GM12878 (cell line): Measurements from ENCODE around the gene TET1. TPM values are rescaled to one million over a fixed set of nuclear protein-coding genes. Genes with fewer than 3 reads are reported as not detected.

Experiments used
- ATAC-seq: fragments of 200-7000 bp; cut with Tn5 transposase; 3 replicates; pipeline ENCODE4 v1.9.1; 2020; ENCODE audit warnings: mild to moderate bottlenecking, moderate library complexity
- BruUV-seq: library from RNA; stranded (reverse); fragments of 400-500 nt; replicated peaks from 2 replicates; lab custom pipeline; 2021; lab: Mats Ljungman, UMichigan
- CTCF ChIA-PET: fragments of 300-600 bp; sonication (Branson Sonifier 250); formaldehyde crosslinking; extraction: SDS; loops from one replicate; lab custom pipeline; 2021; ENCODE audit warnings: inconsistent platforms; lab: Yijun Ruan, JAX
- POLR2A ChIA-PET: fragments of 350-600 bp; formaldehyde crosslinking; extraction: SDS; loops from one replicate; lab custom pipeline; 2021; ENCODE audit warnings: inconsistent platforms; lab: Charles Lee
- RAD21 ChIA-PET: fragments of 300-600 bp; sonication (Branson Sonifier 250); formaldehyde crosslinking; loops from one replicate; lab custom pipeline; 2023; ENCODE audit warnings: antibody characterized with exemption; ENCODE audit not compliant: unreplicated experiment; lab: Charles Lee
- SMC1A ChIA-PET: fragments of 300-600 bp; sonication (Branson Sonifier 250); formaldehyde crosslinking; loops from one replicate; lab custom pipeline; 2023; ENCODE audit not compliant: unreplicated experiment, uncharacterized antibody; lab: Charles Lee
- DNase-seq: peaks from one replicate; pipeline ENCODE4 v3.0.0-alpha.2; 2011; ENCODE audit warnings: low read depth, low spot score
- FAIRE-seq: peaks from 3 replicates; lab custom pipeline; 2011; peaks lifted over from hg19 to GRCh38; lab: Jason Lieb, UNC
- H2AFZ ChIP-seq: 2 replicates; pipeline ENCODE4 v1.6.0; 2011; ENCODE audit warnings: low read depth, low read length, control low read depth; ENCODE audit not compliant: control insufficient read depth
- H3K27ac ChIP-seq: 2 replicates; pipeline ENCODE4 v1.5.1; 2011; ENCODE audit warnings: control low read depth; ENCODE audit not compliant: control insufficient read depth, insufficient read depth
- H3K27me3 ChIP-seq, 2 experiments: replicated peaks in 1 of 2; 2 replicates each; pipeline versions ENCODE4 v1.6.0 to v1.6.1; 2011; ENCODE audit warnings: low read length in 1 of 2; ENCODE audit not compliant: control insufficient read depth in 2 of 2, insufficient read depth in 2 of 2
- H3K36me3 ChIP-seq, 2 experiments: 2 replicates each; pipeline ENCODE4 v1.5.1; 2011; ENCODE audit warnings: low read length in 1 of 2; ENCODE audit not compliant: control insufficient read depth in 2 of 2, insufficient read depth in 2 of 2
- H3K4me1 ChIP-seq: 2 replicates; pipeline ENCODE4 v1.6.1; 2011; ENCODE audit warnings: mild to moderate bottlenecking, low read length, moderate library complexity, mixed read lengths; ENCODE audit not compliant: control insufficient read depth, insufficient read depth
- H3K4me2 ChIP-seq: 2 replicates; pipeline ENCODE4 v1.6.0; 2011; ENCODE audit warnings: control low read depth; ENCODE audit not compliant: control insufficient read depth, insufficient read depth
- H3K4me3 ChIP-seq: fragments of 200-600 bp; sonication (generic); 2 replicates; pipeline ENCODE4 v1.5.1; 2016
- H3K79me2 ChIP-seq: 2 replicates; pipeline ENCODE4 v1.6.0; 2011; ENCODE audit warnings: low read length; ENCODE audit not compliant: control insufficient read depth, insufficient read depth
- H3K9ac ChIP-seq: 2 replicates; pipeline ENCODE4 v1.8.0; 2011; ENCODE audit warnings: low read length, control low read depth, mixed read lengths; ENCODE audit not compliant: control insufficient read depth, insufficient read depth
- H3K9me3 ChIP-seq: replicated peaks from 3 replicates; pipeline ENCODE4 v1.5.1; 2011; ENCODE audit warnings: mild to moderate bottlenecking, low read length; ENCODE audit not compliant: control insufficient read depth, insufficient read depth
- H4K20me1 ChIP-seq: 2 replicates; pipeline ENCODE4 v1.6.0; 2011; ENCODE audit not compliant: control insufficient read depth, insufficient read depth
- CEBPZ ChIP-seq: fragments of 150-350 bp; IDR thresholded peaks from 2 replicates; pipeline ENCODE4 v1.6.1; 2016; ENCODE audit warnings: low read depth, low read length
- CHD4 ChIP-seq: fragments of 200-600 bp; sonication (generic); IDR thresholded peaks from 2 replicates; pipeline ENCODE4 v1.6.1; 2016; ENCODE audit warnings: mild to moderate bottlenecking
- ETV6 ChIP-seq, 2 experiments: fragments of 450-650 bp in 1 of 2; IDR thresholded peaks in 1 of 2; conservative IDR thresholded peaks in 1 of 2; 2 replicates each; pipeline ENCODE4 v1.6.1; 2014; ENCODE audit warnings: antibody characterized with exemption in 1 of 2, borderline replicate concordance in 1 of 2, low read depth in 1 of 2, mild to moderate bottlenecking in 1 of 2, moderate library complexity in 1 of 2
- EZH2 ChIP-seq: IDR thresholded peaks from 2 replicates; pipeline ENCODE4 v1.6.1; 2012; ENCODE audit warnings: low read depth, mild to moderate bottlenecking, control low read depth, inconsistent platforms, low read length, borderline replicate concordance; ENCODE audit not compliant: control insufficient read depth
- FOXM1 ChIP-seq: IDR thresholded peaks from 2 replicates; pipeline ENCODE4 v1.6.1; 2012; ENCODE audit warnings: low read depth, mild to moderate bottlenecking, inconsistent platforms, low read length, moderate library complexity
- GATAD2B ChIP-seq: fragments of 450-650 bp; conservative IDR thresholded peaks from 2 replicates; pipeline ENCODE4 v1.6.1; 2017; ENCODE audit warnings: low read depth, mild to moderate bottlenecking, moderate library complexity
- HDAC6 ChIP-seq: fragments of 200-600 bp; sonication (generic); IDR thresholded peaks from one replicate; pipeline ENCODE4 v1.8.0; 2017; ENCODE audit warnings: antibody characterized with exemption; ENCODE audit not compliant: unreplicated experiment
- IKZF2 ChIP-seq, 2 experiments: fragments of 450-650 bp; IDR thresholded peaks; 2 replicates each; pipeline ENCODE4 v1.6.1; 2017; ENCODE audit warnings: mild to moderate bottlenecking in 2 of 2, moderate library complexity in 2 of 2
- JUNB ChIP-seq: IDR thresholded peaks from 2 replicates; pipeline ENCODE4 v1.6.1; 2016; ENCODE audit warnings: antibody characterized with exemption, mild to moderate bottlenecking
- NFYA ChIP-seq: IDR thresholded peaks from 2 replicates; pipeline ENCODE4 v1.6.1; 2011; ENCODE audit warnings: low read depth, mild to moderate bottlenecking, low read length, improper control_type of control experiment, borderline replicate concordance
- PKNOX1 ChIP-seq: fragments of 450-650 bp; IDR thresholded peaks from 2 replicates; pipeline ENCODE4 v1.6.1; 2016; ENCODE audit warnings: mild to moderate bottlenecking
- PML ChIP-seq: IDR thresholded peaks from 2 replicates; pipeline ENCODE4 v1.6.1; 2012; ENCODE audit warnings: low read length, inconsistent platforms
- POLR2AphosphoS5 ChIP-seq: IDR thresholded peaks from 2 replicates; pipeline ENCODE4 v1.6.1; 2011; ENCODE audit warnings: mild to moderate bottlenecking, low read length, inconsistent platforms
- RAD51 ChIP-seq: fragments of 450-650 bp; IDR thresholded peaks from 2 replicates; pipeline ENCODE4 v1.6.1; 2016; ENCODE audit warnings: moderate library complexity, mild to moderate bottlenecking, inconsistent platforms
- RBBP5 ChIP-seq: fragments of 200-600 bp; sonication (generic); conservative IDR thresholded peaks from 2 replicates; pipeline ENCODE4 v1.6.1; 2016
- ZBTB40 ChIP-seq: fragments of 450-650 bp; IDR thresholded peaks from 2 replicates; pipeline ENCODE4 v1.6.1; 2016; ENCODE audit warnings: mild to moderate bottlenecking, moderate library complexity, borderline replicate concordance
- ZSCAN29 ChIP-seq: fragments of 450-650 bp; IDR thresholded peaks from 2 replicates; pipeline ENCODE4 v1.6.1; 2017; ENCODE audit warnings: mild to moderate bottlenecking, moderate library complexity
- WGBS: methylation state at CpG from one replicate; pipeline ENCODE4 v1.1.6; 2016; ENCODE audit warnings: low lambda C conversion rate; ENCODE audit not compliant: insufficient replicate concordance, insufficient coverage; ENCODE audit errors: missing lambda C conversion rate; 5-methylcytosine and 5-hydroxymethylcytosine counted together
- in situ Hi-C: fragments of 300-500 bp; cut with MboI; formaldehyde crosslinking; loops from 9 replicates; pipeline ENCODE4 v1.14.3; 2018; ENCODE audit warnings: mixed read lengths
- intact Hi-C: fragments of 100-400 bp; cut with micrococcal nuclease; formaldehyde crosslinking; loops from one replicate; pipeline ENCODE4 v1.14.2; 2022; ENCODE audit not compliant: unreplicated experiment
- polyA plus RNA-seq, 11 experiments: library from polyadenylated mRNA; depleted of rRNA in 4 of 11; unstranded in 6 of 11; stranded (reverse) in 5 of 11; fragments of >200 nt; fragmentation: Nextera tagmentation in 4 of 11; fragmentation: Illumina TruSeq in 1 of 11; extraction: Ambion mirVana in 4 of 11; extraction: Trizol in 1 of 11; gene quantifications; 1 replicate in 1 of 11; 2 replicates in 10 of 11; pipeline versions ENCODE4 v1.2.1 to v1.2.3, GENCODE V29; 2011 to 2016; ENCODE audit warnings: inconsistent platforms in 2 of 11, missing spikeins in 2 of 11, low read depth in 1 of 11
- total RNA-seq, 4 experiments: library from RNA; depleted of rRNA in 3 of 4; stranded (reverse); fragments of >200 nt in 3 of 4; fragmentation: Illumina TruSeq in 1 of 4; extraction: Trizol in 1 of 4; gene quantifications; 2 replicates each; pipeline versions ENCODE4 v1.2.1 to v1.2.3, GENCODE V29; 2013 to 2021

TET1 gene
- total and polyA plus RNA-seq, 10 of the 15 experiments (the other 5 are each of a cell fraction or from before 2014, with no cell fraction given) = 0.22 to 1.4 (median 0.60) TPM

GRCh38 chr10:68536973-68537372 is 23.2 kb upstream of the TET1 start (continued):
- TF ChIP-seq HDAC6 = no peak
- TF ChIP-seq POLR2AphosphoS5 = no peak
- no peak for TF ChIP-seq ETV6 (conservative IDR thresholded peaks at IDR 0.05 in 1 of 2, IDR thresholded peaks at IDR 0.05 in 1 of 2; ENCODE audit: borderline replicate concordance in 1 of 2, low read depth in 1 of 2)
- no peak for TF ChIP-seq PML

GRCh38 chr10:68537796-68538195 is 22.3 kb upstream of the TET1 start:
- ChIA-PET CTCF (no interaction called here), RAD21 (no interaction called here), SMC1A (no interaction called here), POLR2A (no interaction called here)
- Histone ChIP-seq H3K4me2 (no peak overlapping the region), H4K20me1 (no peaks in the 10 kb centered on the region), H3K4me1 (no peaks in the 10 kb centered on the region), H3K27ac (no peak overlapping the region), H2AFZ (no peak overlapping the region), H3K4me3 (no peak overlapping the region), H3K36me3 (no peaks in the 10 kb centered on the region), H3K9me3 (no peaks in the 10 kb centered on the region), H3K79me2 (no peaks in the 10 kb centered on the region), H3K9ac (no peak overlapping the region), H3K27me3 (no peaks in the 10 kb centered on the region)
- no TSS peak for BruUV-seq
- WGBS = 26% methylated on average over 6 of the region's 6 CpGs
- in situ Hi-C loops = no loop called here
- DNase-seq = no peak
- no peak for FAIRE-seq
- no peak for ATAC-seq
- intact Hi-C loops = no loop called here
- no peak for TF ChIP-seq ZSCAN29
- TF ChIP-seq PKNOX1 = no peak
- TF ChIP-seq ZBTB40 = no peak
- no peak for TF ChIP-seq GATAD2B
- no peak for TF ChIP-seq JUNB
- TF ChIP-seq CEBPZ = no peak
- TF ChIP-seq CHD4 = no peak
- no peak for TF ChIP-seq NFYA
- TF ChIP-seq EZH2 = no peak
- no peak for TF ChIP-seq RAD51
- no peak for TF ChIP-seq RBBP5
- TF ChIP-seq FOXM1 = no peak
- TF ChIP-seq IKZF2 (IDR thresholded peaks at IDR 0.05) = no peak
